NCI-H2171 (cell line): Measurements from ENCODE around the gene DCHS2.
A peak's percentile ranks its signal among the peaks of the same experiment; 100 is the strongest.

ENCODE experiments used
- DNase-seq: peaks from one replicate; lab custom pipeline; 2025; lab: John Stamatoyannopoulos, UW

The DCHS2 gene

GRCh38 chr4:154490583-154491340 lies 837 bp downstream of the DCHS2 start:
- no peak for DNase-seq

GRCh38 chr4:154490234-154490582 lies 1.4 kb downstream of the DCHS2 start:
- no peak for DNase-seq

GRCh38 chr4:154489558-154490233 lies 1.9 kb downstream of the DCHS2 start:
- no peak for DNase-seq

- DNase-seq = no peak
These were observed 4.5 kb downstream of the DCHS2 start for GRCh38 chr4:154487145-154487544.

DNA sequence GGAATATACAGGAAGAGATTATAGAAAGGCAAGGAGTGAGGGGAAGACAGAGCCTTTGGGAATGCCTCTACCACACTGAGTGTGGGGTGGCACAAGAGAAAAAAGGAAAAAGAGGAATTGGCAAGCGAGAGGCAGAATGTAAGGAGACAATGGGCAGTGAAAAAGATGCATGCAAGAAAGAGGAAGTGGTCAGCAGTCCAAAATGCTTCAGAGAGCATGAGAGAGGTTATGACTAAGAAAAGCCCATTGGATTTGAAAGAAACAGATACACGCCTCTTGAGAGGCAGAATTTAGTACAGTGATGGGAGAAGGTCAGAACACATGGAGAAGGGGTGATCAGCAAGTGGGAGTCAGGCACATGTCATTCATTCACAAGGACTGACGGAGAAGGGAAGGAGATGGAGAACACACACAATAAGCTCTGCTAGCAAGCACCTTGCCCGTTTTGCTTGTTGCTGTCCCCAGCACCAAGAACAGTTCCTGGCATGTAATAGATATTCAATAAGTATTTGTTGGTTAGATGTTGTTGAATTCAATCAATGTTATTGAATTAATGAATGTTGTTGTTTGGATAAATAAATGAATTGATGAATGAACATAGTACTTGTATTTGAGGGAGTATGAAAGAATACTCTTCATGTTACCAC lies 6.3 kb downstream of the DCHS2 start:
- no peak for DNase-seq

DNA sequence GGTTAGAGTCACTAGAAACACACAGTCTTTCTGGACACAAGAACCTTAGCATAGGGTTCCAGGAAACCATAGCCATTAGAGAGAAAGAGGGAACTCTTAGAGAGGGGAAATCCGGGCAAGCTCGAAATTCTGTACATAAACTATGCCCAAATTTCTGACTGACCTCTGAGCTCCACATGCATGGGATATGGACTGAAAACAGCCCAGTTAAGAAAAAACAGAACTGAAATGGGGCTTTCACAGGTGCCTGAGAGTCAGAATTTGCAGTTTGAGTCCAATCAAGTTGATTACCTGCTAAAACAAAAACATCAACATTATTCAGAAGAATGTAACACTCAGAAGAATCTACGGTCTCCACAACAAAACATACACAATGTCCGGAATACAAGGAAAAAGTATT lies 13.1 kb downstream of the DCHS2 start:
- DNase-seq = no peak

GRCh38 chr4:154478128-154478527 lies 13.5 kb downstream of the DCHS2 start:
- DNase-seq = no peak

- no peak for DNase-seq
These were observed 15.4 kb downstream of the DCHS2 start for GRCh38 chr4:154476232-154476631.

GRCh38 chr4:154475820-154476219 lies 15.8 kb downstream of the DCHS2 start:
- no peak for DNase-seq

DNA sequence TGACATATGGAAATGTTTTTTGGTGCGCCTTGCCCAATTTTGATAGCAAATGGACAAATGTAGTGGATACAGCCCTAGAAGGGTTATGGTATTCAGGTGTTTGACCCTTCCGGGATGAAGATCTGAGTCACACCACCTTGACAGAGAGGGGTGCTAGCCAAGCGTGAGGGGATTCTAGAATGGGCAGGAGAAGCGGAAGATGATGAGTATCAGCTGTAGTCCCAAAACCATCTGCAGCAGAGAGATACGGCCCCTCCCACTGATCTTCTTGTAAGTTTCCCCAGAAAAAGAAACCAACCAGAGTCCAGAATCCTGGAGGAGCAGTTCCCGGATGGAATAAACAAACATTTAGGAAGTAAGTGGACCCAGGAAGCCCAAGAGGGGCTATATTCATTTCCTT lies 18.1 kb downstream of the DCHS2 start:
- DNase-seq = no peak

- no peak for DNase-seq
These were observed 18.7 kb downstream of the DCHS2 start for GRCh38 chr4:154472858-154473257.

- no peak for DNase-seq
These were observed 19.9 kb downstream of the DCHS2 start for GRCh38 chr4:154471526-154472331.

GRCh38 chr4:154471032-154471431 lies 20.6 kb downstream of the DCHS2 start:
- DNase-seq = no peak

DNA sequence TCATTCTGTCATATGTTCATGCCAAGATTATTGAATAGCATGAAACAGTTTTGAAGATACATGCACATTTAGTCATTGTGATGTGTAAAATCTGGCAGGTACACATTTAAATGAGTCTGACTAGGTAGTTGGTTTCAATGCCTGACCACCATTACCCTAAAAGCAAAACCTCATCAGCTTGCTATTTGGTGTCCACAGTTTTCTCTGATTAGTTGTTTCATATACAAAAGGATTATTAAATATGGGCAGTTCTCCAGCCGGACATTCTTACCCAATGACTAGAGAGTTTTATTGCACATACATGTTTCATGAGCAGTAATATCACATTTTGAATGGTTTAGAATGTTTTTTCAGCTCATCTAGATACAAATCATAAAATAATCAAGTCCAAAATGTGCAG lies 23.7 kb downstream of the DCHS2 start:
- no peak for DNase-seq

DNA sequence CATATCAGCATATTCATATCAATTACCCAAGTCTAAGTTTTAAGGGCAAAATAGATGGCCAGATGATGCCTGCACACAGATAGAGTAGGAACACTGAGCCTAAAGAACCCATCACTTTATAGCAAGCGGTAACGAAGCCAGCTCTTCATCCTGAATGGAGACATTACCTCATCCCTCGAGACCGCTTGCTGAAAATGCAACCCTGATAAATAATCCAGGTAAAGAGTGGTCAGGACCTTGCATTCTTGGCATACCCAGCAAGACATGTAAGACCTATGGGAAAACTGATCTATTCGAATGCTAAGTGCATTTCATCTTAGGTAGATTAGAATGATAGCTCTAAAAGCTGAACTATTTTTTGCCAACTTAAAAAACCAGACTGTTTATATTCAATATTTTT lies 25.3 kb downstream of the DCHS2 start:
- DNase-seq = no peak

- no peak for DNase-seq
These were observed 26.5 kb downstream of the DCHS2 start for GRCh38 chr4:154465085-154465484.

DNA sequence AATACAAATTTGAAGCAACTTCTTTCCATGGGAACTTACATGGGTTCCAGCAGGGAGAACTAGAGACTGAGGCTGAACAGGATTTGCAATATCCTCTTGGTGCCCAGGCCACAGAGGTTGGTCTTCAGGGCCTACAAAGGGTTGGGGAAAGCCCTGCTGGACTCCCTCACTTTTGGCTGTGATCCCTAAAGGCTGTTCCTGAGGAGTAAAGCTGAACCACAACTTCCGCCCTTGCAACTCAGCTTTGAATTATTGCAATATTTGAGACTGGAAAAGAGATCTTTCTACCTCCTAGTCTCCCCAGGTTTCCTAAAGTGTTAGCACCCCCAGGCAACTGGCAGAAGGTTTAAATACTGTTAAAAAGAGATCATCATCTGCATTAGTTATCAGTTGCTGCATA lies 26.9 kb downstream of the DCHS2 start:
- DNase-seq = no peak

DNA sequence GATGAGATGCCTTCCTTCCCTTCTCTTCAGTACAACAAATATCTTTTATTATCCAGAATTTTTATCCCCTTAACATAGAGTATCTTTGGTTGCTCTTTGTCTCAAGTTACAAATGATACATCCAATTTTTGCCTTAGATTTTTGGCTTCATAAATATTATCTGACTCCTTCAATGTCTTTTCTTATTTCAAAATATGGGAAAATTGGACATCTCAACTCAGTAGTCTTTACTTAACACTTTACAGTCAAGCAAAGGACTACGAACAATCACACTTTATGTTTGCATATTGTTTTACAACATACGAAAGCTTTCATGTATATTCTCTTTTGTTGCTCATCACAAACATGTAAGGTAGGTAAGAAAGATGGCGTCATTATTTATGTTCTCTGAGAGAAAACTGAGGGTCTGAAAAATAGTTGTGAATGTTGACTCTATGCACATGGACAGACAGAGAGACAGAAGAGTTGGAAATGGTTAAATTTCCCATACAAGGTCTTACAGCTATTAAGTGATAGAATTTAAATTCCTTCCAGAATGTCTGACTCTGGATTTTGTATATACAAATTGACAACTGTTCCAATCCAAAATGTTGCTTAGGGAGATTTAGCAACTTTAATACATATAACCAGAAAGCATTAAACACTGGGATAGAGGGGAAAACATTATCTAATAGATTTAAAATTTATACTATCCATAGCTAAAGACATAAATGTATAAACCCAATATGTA lies 29.4 kb downstream of the DCHS2 start:
- DNase-seq = no peak

GRCh38 chr4:154457471-154457870 lies 34.1 kb downstream of the DCHS2 start:
- DNase-seq = peak; percentile 12

DNA sequence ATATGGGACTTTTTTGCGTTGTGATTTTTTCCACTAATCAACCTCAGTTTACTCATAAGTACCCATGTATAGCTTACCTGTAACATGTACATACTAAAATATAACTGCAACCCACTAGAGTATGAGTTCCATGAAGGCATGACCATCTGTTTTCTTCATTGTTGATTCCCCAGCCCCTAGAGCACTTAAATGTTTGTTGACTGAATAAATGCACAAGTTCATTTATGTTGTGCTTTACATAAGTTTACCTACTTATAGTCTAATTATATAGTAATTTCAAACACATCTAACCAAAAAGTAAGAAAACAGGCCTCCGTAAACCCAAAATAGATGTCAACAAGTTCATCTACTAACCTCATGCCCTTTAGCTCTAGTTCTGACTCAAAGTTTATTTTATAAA lies 34.7 kb downstream of the DCHS2 start:
- DNase-seq = no peak

- DNase-seq = no peak
These were observed 35.4 kb downstream of the DCHS2 start for GRCh38 chr4:154456240-154456639.

- no peak for DNase-seq
These were observed 36.5 kb downstream of the DCHS2 start for GRCh38 chr4:154455111-154455510.
